SIG-M5 treated with dmso at 0.1 percent for 504 hours (cell line): ENCODE results near the gene PPP2R5C.
"Not testable (repeated sequence)": the region's sequence is repeated elsewhere in the genome, so short reads cannot be mapped to it uniquely, and the experiment has no call there.

Experiments used
- DNase-seq: peaks from one replicate; lab custom pipeline; 2025; ENCODE audit not compliant: unreplicated experiment; lab: John Stamatoyannopoulos, UW

PPP2R5C gene

GRCh38 chr14:101761032-101761880, at the start of gene PPP2R5C:
Gene PPP2R5C (plus strand): TSS chr14:101761709. CDS start chr14:101761894, 185 bp downstream.
- DNase-seq = peak; percentile 83

GRCh38 chr14:101711857-101712233, 49.7 kb upstream of the PPP2R5C start:
- DNase-seq = not testable (repeated sequence)

- not testable (repeated sequence) for DNase-seq
These were observed 49.2 kb upstream of the PPP2R5C start for GRCh38 chr14:101712341-101712740.

GRCh38 chr14:101713091-101713490, 48.4 kb upstream of the PPP2R5C start:
- not testable (repeated sequence) for DNase-seq

- DNase-seq = no peak
These were observed 47.7 kb upstream of the PPP2R5C start for GRCh38 chr14:101713621-101714349.

GRCh38 chr14:101714394-101714793, 47.1 kb upstream of the PPP2R5C start:
- DNase-seq = no peak

- no peak for DNase-seq
These were observed 46.1 kb upstream of the PPP2R5C start for GRCh38 chr14:101715210-101716076.

- DNase-seq = no peak
These were observed 45.2 kb upstream of the PPP2R5C start for GRCh38 chr14:101716077-101716950.

- no peak for DNase-seq
These were observed 44.4 kb upstream of the PPP2R5C start for GRCh38 chr14:101716956-101717662.

- no peak for DNase-seq
These were observed 43.6 kb upstream of the PPP2R5C start for GRCh38 chr14:101717663-101718490.

GRCh38 chr14:101719045-101719645, 42.4 kb upstream of the PPP2R5C start:
- DNase-seq = no peak

GRCh38 chr14:101719708-101720107, 41.8 kb upstream of the PPP2R5C start:
- DNase-seq = no peak

- no peak for DNase-seq
These were observed 40.4 kb upstream of the PPP2R5C start for GRCh38 chr14:101721111-101721510.

GRCh38 chr14:101721951-101722661, 39.4 kb upstream of the PPP2R5C start:
- peak; percentile 73 for DNase-seq

- DNase-seq = no peak
These were observed 38.4 kb upstream of the PPP2R5C start for GRCh38 chr14:101723061-101723595.

GRCh38 chr14:101725652-101726051, 35.9 kb upstream of the PPP2R5C start:
- DNase-seq = peak; percentile 41

- DNase-seq = no peak
These were observed 35.1 kb upstream of the PPP2R5C start for GRCh38 chr14:101726295-101726953.
